PC-3 (cell line): ENCODE results near the gene MCTP2. TPM values are rescaled to one million over a fixed set of nuclear protein-coding genes. Genes with fewer than 3 reads are reported as not detected.

Experiments
- ATAC-seq: fragments of 200-7000 bp; cut with Tn5 transposase; 2 replicates; pipeline ENCODE4 v1.9.1; 2020; ENCODE audit warnings: mild to moderate bottlenecking, moderate library complexity
- BruUV-seq: library from RNA; stranded (reverse); fragments of 400-500 nt; replicated peaks from 2 replicates; lab custom pipeline; 2021; lab: Mats Ljungman, UMichigan
- CTCF ChIA-PET: fragments of 300-600 bp; sonication (Branson Sonifier 250); formaldehyde crosslinking; loops from one replicate; lab custom pipeline; 2022; ENCODE audit warnings: antibody characterized with exemption; lab: Charles Lee
- POLR2A ChIA-PET: fragments of 300-600 bp; sonication (Branson Sonifier 250); formaldehyde crosslinking; loops from one replicate; lab custom pipeline; 2022; ENCODE audit warnings: antibody characterized with exemption; ENCODE audit not compliant: unreplicated experiment; lab: Charles Lee
- DNase-seq: peaks from one replicate; pipeline ENCODE4 v3.0.0-alpha.2; 2015
- H2AFZ ChIP-seq: fragments of 300-600 bp; sonication (generic); 2 replicates; pipeline ENCODE4 v1.6.0; 2016; ENCODE audit warnings: antibody characterized with exemption, low read length
- H3F3A ChIP-seq: fragments of 300-600 bp; sonication (generic); one replicate; pipeline ENCODE4 v1.6.0; 2017; ENCODE audit warnings: antibody characterized with exemption, low read length, control low read depth, mild to moderate bottlenecking; ENCODE audit not compliant: unreplicated experiment
- H3K27ac ChIP-seq: fragments of 300-600 bp; sonication (generic); 2 replicates; pipeline ENCODE4 v1.5.1; 2016; ENCODE audit warnings: mild to moderate bottlenecking, low read length
- H3K27me3 ChIP-seq: fragments of 300-600 bp; sonication (generic); 2 replicates; pipeline ENCODE4 v1.6.1; 2016; ENCODE audit warnings: low read length, mixed read lengths
- H3K36me3 ChIP-seq: fragments of 300-600 bp; sonication (generic); 2 replicates; pipeline ENCODE4 v1.6.1; 2016; ENCODE audit warnings: low read depth, mixed run types, low read length, mixed read lengths
- H3K4me1 ChIP-seq: fragments of 300-600 bp; sonication (generic); 2 replicates; pipeline ENCODE4 v1.5.1; 2016; ENCODE audit warnings: low read length; ENCODE audit not compliant: insufficient read depth
- H3K4me2 ChIP-seq: fragments of 300-600 bp; sonication (generic); 2 replicates; pipeline ENCODE4 v1.6.0; 2016; ENCODE audit warnings: low read length
- H3K4me3 ChIP-seq: fragments of 300-600 bp; sonication (generic); 2 replicates; pipeline ENCODE4 v1.5.1; 2016; ENCODE audit warnings: mild to moderate bottlenecking, low read length, mixed read lengths
- H3K79me2 ChIP-seq: fragments of 300-600 bp; sonication (generic); 2 replicates; pipeline ENCODE4 v1.6.1; 2017; ENCODE audit warnings: low read length, mixed read lengths
- H3K9ac ChIP-seq: fragments of 300-600 bp; sonication (generic); 2 replicates; pipeline ENCODE4 v1.6.0; 2016; ENCODE audit warnings: mild to moderate bottlenecking, low read length
- H3K9me2 ChIP-seq: fragments of 300-600 bp; sonication (generic); replicated peaks from 2 replicates; pipeline ENCODE4 v1.6.1; 2016; ENCODE audit warnings: mixed run types, low read length, mixed read lengths
- H3K9me3 ChIP-seq: fragments of 300-600 bp; sonication (generic); 2 replicates; pipeline ENCODE4 v1.6.1; 2016; ENCODE audit warnings: low read length, mixed read lengths
- H4K20me1 ChIP-seq: fragments of 300-600 bp; sonication (generic); 2 replicates; pipeline ENCODE4 v1.6.1; 2016; ENCODE audit warnings: low read length, mixed read lengths
- CTCF ChIP-seq: fragments of 300-600 bp; sonication (generic); conservative IDR thresholded peaks from 2 replicates; pipeline ENCODE4 v1.5.1; 2017; ENCODE audit warnings: antibody characterized with exemption, low read depth, mild to moderate bottlenecking, low read length
- EZH2 ChIP-seq: fragments of 300-600 bp; sonication (generic); IDR thresholded peaks from one replicate; pipeline ENCODE4 v1.6.1; 2017; ENCODE audit warnings: antibody characterized with exemption, mild to moderate bottlenecking, low read length; ENCODE audit not compliant: unreplicated experiment
- EZH2phosphoT487 ChIP-seq: fragments of 300-600 bp; sonication (generic); IDR thresholded peaks from 2 replicates; pipeline ENCODE4 v1.6.1; 2018; ENCODE audit warnings: mild to moderate bottlenecking, antibody characterized with exemption, low read length, borderline replicate concordance
- intact Hi-C: fragments of 100-400 bp; cut with micrococcal nuclease; formaldehyde crosslinking; loops from 2 replicates; pipeline ENCODE4 v1.9.0; 2023
- total RNA-seq: library from RNA; depleted of rRNA; stranded (reverse); fragments of >200 nt; gene quantifications from 2 replicates; pipeline ENCODE4 v1.2.3, GENCODE V29; 2014

Gene MCTP2
- total RNA-seq, 1 experiment from 2014 or later = 6.2 TPM

DNA sequence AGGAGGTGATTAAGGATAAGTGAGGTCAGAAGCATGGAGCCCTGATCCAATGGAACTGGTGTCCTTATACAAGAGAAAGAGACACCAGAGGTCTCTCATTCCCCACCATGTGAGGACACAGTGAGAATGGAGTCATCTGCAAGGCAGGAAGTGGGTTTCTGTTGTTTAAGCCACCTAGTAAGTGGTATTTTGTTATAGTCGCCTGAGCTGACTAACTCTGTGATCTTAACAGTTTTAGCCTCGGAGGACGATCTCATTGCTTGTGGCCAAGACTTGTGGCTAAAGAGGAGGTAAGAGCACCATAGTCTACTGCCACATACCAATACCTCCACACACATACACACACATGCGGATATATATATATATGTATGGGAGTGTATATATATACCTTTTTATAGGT lies 73.8 kb downstream of the MCTP2 start:
- Histone ChIP-seq H3K79me2 (no peaks in the 10 kb centered on the region), H3K27ac (no peak overlapping the region), H3K4me3 (no peak overlapping the region), H3K9me3 (no peaks in the 10 kb centered on the region), H3K4me1 (no peaks in the 10 kb centered on the region), H4K20me1 (no peaks in the 10 kb centered on the region), H3K9me2 (no peaks in the 10 kb centered on the region), H3K27me3 (no peaks in the 10 kb centered on the region), H3K9ac (no peak overlapping the region), H2AFZ (no peak overlapping the region), H3K4me2 (no peak overlapping the region), H3F3A (no peaks in the 10 kb centered on the region), H3K36me3 (no peaks in the 10 kb centered on the region)
- intact Hi-C loops = no loop called here
- ChIA-PET CTCF (no interaction called here), POLR2A (no interaction called here)
- DNase-seq = no peak
- TF ChIP-seq EZH2 (no peak), EZH2phosphoT487 (no peak), CTCF (no peak)
- BruUV-seq = no TSS peak
- no peak for ATAC-seq

DNA sequence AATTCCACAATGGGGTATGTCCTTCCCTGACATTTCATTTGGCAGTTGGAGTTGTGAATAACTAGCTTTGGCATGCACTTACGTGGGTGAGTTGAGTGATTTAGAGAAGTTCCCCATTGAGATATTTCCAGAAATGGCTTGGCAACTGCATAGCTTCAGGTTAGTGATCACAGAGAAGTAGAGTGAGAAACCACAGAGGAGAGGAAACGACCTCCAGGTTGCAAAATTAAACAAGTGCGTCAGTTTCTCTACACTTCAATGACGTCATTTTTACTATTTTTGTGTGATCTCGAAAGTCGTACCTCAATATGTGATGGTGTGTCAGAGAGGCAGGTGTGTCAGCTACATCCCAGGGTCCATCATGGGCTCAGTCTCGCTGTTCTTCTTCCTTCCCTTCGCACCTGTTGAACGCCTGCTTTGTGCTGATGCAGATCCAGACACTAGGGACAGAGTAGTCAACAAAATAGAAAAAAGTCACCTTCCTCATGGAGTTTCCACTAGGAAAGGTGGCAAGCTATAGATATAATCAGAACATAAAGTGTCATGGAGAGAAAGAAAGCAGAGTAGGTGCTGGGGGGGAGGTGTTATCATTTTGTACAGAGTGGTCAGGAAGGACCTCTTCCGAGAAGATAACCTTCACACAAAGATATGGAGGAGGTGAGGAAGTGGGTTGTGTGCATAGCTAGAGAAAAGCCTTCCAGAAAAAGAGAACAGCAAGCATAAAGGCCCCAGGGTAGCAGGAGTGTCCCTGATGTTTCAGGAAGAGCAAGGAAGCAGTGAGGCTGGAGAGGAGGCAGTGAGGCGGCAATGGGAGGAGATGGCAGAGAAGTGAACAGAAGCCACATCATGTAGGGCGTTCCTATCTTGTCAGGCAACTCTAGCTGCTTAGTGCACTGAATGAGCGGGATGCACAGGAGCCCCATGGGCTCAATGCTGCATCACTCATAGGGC lies 75.6 kb downstream of the MCTP2 start:
- no peak for ATAC-seq
- Histone ChIP-seq H4K20me1 (no peaks in the 10 kb centered on the region), H3K27me3 (no peaks in the 10 kb centered on the region), H3K9ac (no peak overlapping the region), H3K4me1 (no peaks in the 10 kb centered on the region), H3K79me2 (no peaks in the 10 kb centered on the region), H3F3A (no peaks in the 10 kb centered on the region), H2AFZ (no peak overlapping the region), H3K36me3 (no peaks in the 10 kb centered on the region), H3K4me3 (no peak overlapping the region), H3K27ac (no peak overlapping the region), H3K9me2 (no peaks in the 10 kb centered on the region), H3K9me3 (no peaks in the 10 kb centered on the region), H3K4me2 (no peak overlapping the region)
- DNase-seq = no peak
- BruUV-seq = no TSS peak
- intact Hi-C loops = no loop called here
- ChIA-PET POLR2A (no interaction called here), CTCF (no interaction called here)
- TF ChIP-seq CTCF = no peak
- no peak for TF ChIP-seq EZH2phosphoT487

- no peaks in the 10 kb centered on the region for H3K79me2 ChIP-seq
- no peak for DNase-seq
Measured at GRCh38 chr15:94312946-94313345, 81.6 kb downstream of the MCTP2 start.

More at GRCh38 chr15:94312946-94313345, 81.6 kb downstream of the MCTP2 start:
- no peak overlapping the region for H3K4me2 ChIP-seq
- no TSS peak for BruUV-seq
- H3K36me3 ChIP-seq = no peaks in the 10 kb centered on the region
- H3K4me3 ChIP-seq = no peak overlapping the region
- POLR2A ChIA-PET = no interaction called here
- H3K27ac ChIP-seq = no peak overlapping the region
- intact Hi-C loops = no loop called here
- ATAC-seq = no peak
- TF ChIP-seq EZH2 (no peak), EZH2phosphoT487 (no peak), CTCF (no peak)
- H3K9me2 ChIP-seq = no peaks in the 10 kb centered on the region
- H3K4me1 ChIP-seq = no peaks in the 10 kb centered on the region
- no peaks in the 10 kb centered on the region for H3K9me3 ChIP-seq
- H3K27me3 ChIP-seq = no peaks in the 10 kb centered on the region
- CTCF ChIA-PET = no interaction called here
- no peaks in the 10 kb centered on the region for H4K20me1 ChIP-seq
- H2AFZ ChIP-seq = no peak overlapping the region
- no peaks in the 10 kb centered on the region for H3F3A ChIP-seq
- no peak overlapping the region for H3K9ac ChIP-seq
